RWPE2 (cell line): Measurements from ENCODE around the gene CCL26.

Experiments
- ATAC-seq: fragments of 200-7000 bp; cut with Tn5 transposase; 3 replicates; pipeline ENCODE4 v1.9.1; 2021; ENCODE audit warnings: low read depth
- DNase-seq: peaks from one replicate; pipeline ENCODE4 v3.0.0-alpha.2; 2020; ENCODE audit warnings: low spot score
- H3K27ac ChIP-seq: fragments of 450-650 bp; 2 replicates; pipeline ENCODE4 v1.5.1; 2017; ENCODE audit warnings: mild to moderate bottlenecking; ENCODE audit not compliant: poor library complexity, severe bottlenecking
- H3K27me3 ChIP-seq: fragments of 250-450 bp; sonication (Bioruptor Pico); 2 replicates; pipeline ENCODE4 v1.5.1; 2021; ENCODE audit warnings: mild to moderate bottlenecking, moderate library complexity; ENCODE audit not compliant: insufficient read depth, poor library complexity, severe bottlenecking
- H3K36me3 ChIP-seq: fragments of 250-450 bp; sonication (Bioruptor Pico); 2 replicates; pipeline ENCODE4 v1.5.1; 2020; ENCODE audit warnings: low read depth, mild to moderate bottlenecking, moderate library complexity
- H3K4me1 ChIP-seq: fragments of 250-450 bp; sonication (Bioruptor Pico); 2 replicates; pipeline ENCODE4 v1.5.1; 2021; ENCODE audit warnings: mild to moderate bottlenecking, moderate library complexity; ENCODE audit not compliant: insufficient read depth, poor library complexity, severe bottlenecking
- H3K4me3 ChIP-seq: fragments of 250-450 bp; sonication (Bioruptor Pico); 2 replicates; pipeline ENCODE4 v1.5.1; 2021; ENCODE audit warnings: mild to moderate bottlenecking, moderate library complexity; ENCODE audit not compliant: severe bottlenecking
- H3K9me3 ChIP-seq: fragments of 250-450 bp; sonication (Bioruptor Pico); 2 replicates; pipeline ENCODE4 v1.5.1; 2021; ENCODE audit warnings: mild to moderate bottlenecking, moderate library complexity; ENCODE audit not compliant: severe bottlenecking
- CTCF ChIP-seq: fragments of 450-650 bp; IDR thresholded peaks from one replicate; pipeline ENCODE4 v1.5.1; 2017; ENCODE audit warnings: mild to moderate bottlenecking, moderate library complexity; ENCODE audit not compliant: poor library complexity, severe bottlenecking

Gene CCL26

DNA sequence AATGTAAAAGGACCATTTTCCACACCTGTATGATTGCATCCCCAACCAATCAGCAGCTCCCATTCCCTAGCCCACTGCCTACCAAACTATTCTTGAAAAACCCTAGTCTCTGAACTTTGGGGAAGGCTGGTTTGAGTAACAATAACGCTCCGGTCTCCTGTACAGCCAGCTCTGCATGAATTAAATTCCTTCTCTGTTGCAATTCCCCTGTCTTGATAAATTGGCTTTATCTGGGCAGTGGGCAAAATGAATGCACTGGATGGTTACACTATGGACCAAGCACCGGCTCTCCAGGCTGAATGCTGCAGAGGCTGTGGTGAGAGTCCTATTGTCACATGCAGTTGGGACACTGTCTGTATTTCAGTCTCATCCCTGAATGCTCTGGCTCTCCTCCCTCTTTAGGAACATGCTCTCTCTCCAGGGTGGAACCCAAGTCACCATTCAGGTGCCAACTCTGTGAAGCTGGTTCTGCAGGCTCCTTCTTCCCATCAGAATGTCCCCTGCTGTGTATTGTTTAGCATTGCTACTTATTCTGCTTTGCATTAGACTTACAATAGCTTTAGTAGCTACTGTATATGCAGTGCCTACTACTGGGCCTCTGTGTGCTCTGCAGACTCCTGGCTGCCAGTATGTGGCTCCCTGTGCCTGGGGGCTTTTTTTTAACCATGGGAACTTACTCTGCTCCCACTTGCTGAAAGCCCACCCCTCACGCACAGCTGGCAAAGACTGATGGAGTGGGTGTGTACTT lies 34.7 kb upstream of the CCL26 start:
- Histone ChIP-seq H3K27ac (no peak overlapping the region), H3K4me3 (no peak overlapping the region), H3K9me3 (peaks cover 4% of the 10 kb centered on the region), H3K4me1 (no peaks in the 10 kb centered on the region), H3K27me3 (no peaks in the 10 kb centered on the region), H3K36me3 (no peaks in the 10 kb centered on the region)
- TF ChIP-seq CTCF = no peak
- no peak for ATAC-seq
- DNase-seq = no peak

- no peak overlapping the region for H3K4me3 ChIP-seq
- no peak overlapping the region for H3K27ac ChIP-seq
- peaks cover 4% of the 10 kb centered on the region for H3K9me3 ChIP-seq
- ATAC-seq = no peak
- DNase-seq = no peak
- no peaks in the 10 kb centered on the region for H3K27me3 ChIP-seq
- H3K4me1 ChIP-seq = no peaks in the 10 kb centered on the region
- H3K36me3 ChIP-seq = no peaks in the 10 kb centered on the region
- TF ChIP-seq CTCF = no peak
Measured at GRCh38 chr7:75804705-75805104, 32.7 kb upstream of the CCL26 start.

- H3K9me3 ChIP-seq = peaks cover 4% of the 10 kb centered on the region
- TF ChIP-seq CTCF = no peak
- H3K4me3 ChIP-seq = no peak overlapping the region
- no peaks in the 10 kb centered on the region for H3K27me3 ChIP-seq
- DNase-seq = no peak
- H3K36me3 ChIP-seq = no peaks in the 10 kb centered on the region
- no peak for ATAC-seq
- no peaks in the 10 kb centered on the region for H3K4me1 ChIP-seq
- H3K27ac ChIP-seq = no peak overlapping the region
Measured at GRCh38 chr7:75804004-75804403, 32.0 kb upstream of the CCL26 start.

DNA sequence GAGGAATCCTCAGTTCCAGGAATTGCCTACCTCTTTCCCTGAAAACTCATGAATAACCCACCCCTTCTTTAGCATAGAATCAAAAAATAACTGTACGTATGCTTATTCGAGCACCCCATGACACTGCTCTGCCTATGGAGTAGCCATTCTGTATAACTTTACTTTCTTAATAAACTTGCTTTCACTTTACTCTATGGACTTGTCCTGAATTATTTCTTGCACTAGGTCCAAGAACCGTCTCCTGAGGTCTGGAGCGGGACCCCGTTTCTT lies 30.5 kb upstream of the CCL26 start:
- TF ChIP-seq CTCF = no peak
- Histone ChIP-seq H3K27ac (no peak overlapping the region), H3K27me3 (no peaks in the 10 kb centered on the region), H3K4me3 (no peak overlapping the region), H3K9me3 (peaks cover 4% of the 10 kb centered on the region), H3K36me3 (no peaks in the 10 kb centered on the region), H3K4me1 (no peaks in the 10 kb centered on the region)
- ATAC-seq (no peak), DNase-seq (no peak)

DNA sequence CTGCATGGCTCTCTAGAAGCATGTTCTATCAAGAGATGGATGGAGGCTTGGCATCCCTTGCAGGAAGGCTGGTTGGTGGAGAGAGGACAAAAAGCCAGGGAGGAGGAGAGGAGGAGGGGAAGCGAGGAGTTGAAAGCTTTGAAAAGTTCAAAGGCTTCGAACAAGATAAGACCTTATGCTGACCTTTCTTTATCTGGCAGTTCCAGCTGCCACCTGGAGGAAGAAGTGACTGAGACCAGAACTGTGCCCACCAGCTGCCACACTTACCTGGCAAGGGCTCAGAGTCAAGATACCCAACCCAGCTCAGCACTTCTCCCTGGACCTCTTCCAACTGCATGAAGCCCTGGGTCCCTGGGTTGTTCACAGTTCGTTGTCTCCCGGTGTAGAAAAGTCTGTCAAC lies 26.8 kb upstream of the CCL26 start:
- no peaks in the 10 kb centered on the region for H3K9me3 ChIP-seq
- TF ChIP-seq CTCF = no peak
- H3K4me3 ChIP-seq = no peak overlapping the region
- no peak for DNase-seq
- no peak for ATAC-seq
- H3K27ac ChIP-seq = no peak overlapping the region
- no peaks in the 10 kb centered on the region for H3K4me1 ChIP-seq
- H3K27me3 ChIP-seq = no peaks in the 10 kb centered on the region
- H3K36me3 ChIP-seq = no peaks in the 10 kb centered on the region
